ENCODE data around the gene ZNF584.
A peak's percentile ranks its signal among the peaks of the same experiment; 100 is the strongest.
"Not testable (repeated sequence)": the region's sequence is repeated elsewhere in the genome, so short reads cannot be mapped to it uniquely, and the experiment has no call there.

Gene ZNF584

DNA sequence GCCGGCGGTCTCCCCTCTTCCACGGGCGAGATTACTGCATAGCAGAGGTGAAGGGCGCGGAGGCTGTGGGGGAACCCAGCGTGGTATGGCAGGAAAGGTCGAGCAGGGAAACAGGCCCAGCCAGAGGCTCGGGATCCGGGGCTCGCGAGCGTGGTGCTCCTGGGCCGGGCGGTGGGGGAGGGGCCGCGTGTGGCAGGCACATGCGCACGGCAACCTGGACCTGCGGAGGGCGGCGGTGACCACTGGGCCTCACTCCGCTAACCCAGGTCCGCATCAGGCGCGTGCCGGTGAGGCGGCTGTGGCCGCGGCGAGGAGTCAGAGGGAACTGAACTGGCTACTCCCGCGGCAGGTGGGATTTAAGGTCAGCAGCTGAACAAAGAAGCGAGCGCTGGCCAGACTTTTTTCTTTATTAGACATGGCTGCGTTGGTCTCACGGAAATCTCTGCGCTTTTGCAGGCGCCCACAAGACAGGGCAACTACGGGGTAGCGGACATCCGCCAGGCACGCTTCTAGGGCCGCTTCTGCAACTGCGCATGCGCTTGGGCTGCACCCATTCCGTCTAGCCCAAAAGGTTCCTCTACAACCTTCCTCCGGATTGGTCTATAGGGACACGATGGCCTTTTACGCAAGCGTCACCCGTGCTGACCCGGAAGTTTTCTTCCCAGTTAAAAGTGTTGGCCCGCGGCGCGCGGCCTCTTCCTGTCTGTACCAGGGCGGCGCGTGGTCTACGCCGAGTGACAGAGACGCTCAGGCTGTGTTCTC is 21.7 kb upstream of the ZNF584 start, which contains the start of gene RPS5:
RPS5 (plus strand) TSS at position 694 of the 762 bp plus-strand sequence. CDS start 869 bp downstream, outside the sequence.
- peak; percentile 99 for DNase-seq

DNA sequence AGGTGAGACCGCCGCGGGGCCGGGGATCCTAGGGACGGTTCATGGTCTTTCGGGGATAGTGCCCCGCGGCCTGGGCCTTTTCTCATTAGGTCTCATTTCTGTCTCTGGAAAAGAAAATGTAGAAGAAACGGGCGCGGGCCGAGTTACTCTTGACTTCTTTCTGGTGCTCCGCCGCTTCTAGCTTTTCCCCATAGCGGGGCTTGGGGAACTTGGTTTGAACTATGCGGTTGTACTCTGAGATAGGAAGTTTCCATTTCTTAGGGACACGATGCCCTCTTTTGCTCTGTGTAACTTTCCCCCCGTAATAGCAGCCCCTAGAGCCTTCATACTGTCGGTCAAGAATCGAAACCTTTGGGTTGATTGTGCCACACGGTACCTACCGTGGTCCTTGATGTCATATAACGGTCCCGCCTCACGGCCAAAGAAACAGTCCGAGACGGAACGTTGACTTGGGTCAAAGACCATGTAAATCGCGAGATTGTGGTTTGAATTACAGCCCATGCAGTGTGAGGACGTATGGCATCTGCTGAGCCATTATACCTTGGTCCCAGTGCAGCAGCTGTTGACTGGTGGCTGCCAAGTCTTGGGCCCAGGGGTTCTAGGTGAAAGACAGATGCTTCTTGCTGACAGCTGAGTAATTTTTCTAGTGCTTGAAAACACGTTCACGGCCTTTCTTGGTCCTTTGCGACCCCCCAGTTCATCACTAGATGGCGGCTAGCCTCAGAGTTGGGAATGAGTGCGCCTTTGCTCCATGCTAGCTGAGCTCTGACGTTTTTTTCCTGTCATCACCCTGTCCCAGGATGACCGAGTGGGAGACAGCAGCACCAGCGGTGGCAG is 20.9 kb upstream of the ZNF584 start:
- peak; percentile 32 for DNase-seq

DNA sequence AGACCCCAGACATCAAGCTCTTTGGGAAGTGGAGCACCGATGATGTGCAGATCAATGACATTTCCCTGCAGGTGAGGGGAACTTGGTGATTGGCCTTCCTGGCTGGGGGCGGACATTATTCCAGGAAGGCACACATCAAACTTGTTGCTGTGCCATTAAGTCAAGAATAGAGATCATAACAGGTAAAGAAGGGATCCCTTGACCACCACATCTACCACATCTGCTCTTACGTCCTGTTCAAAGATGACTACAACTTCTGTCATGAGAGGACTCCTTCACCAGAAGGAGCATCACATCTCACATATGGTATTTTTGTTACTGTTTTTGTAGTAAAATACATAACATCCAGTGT is 20.3 kb upstream of the ZNF584 start:
- DNase-seq = no peak

DNA sequence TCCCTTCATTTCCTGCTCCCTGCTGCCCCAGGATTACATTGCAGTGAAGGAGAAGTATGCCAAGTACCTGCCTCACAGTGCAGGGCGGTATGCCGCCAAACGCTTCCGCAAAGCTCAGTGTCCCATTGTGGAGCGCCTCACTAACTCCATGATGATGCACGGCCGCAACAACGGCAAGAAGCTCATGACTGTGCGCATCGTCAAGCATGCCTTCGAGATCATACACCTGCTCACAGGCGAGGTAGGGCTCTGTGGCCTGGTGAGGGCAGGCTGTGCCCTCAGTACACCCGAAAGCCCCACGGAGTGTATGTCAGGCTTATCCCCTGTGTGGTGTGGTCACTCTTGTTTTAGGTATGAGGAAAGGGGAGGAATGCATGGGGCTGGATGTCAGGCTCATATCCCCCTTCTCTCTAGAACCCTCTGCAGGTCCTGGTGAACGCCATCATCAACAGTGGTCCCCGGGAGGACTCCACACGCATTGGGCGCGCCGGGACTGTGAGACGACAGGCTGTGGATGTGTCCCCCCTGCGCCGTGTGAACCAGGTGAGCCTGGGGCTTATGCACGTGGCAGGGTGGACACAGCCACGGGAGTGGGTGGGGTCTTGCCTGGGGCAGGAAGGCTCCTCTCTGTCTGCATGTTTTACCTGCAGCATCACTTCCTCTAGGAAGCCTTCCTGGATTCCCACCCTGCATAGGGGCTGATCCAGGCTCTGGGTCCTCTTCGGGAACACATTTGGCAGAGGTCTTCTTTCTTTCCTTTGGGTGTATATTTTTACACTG is 15.3 kb upstream of the ZNF584 start:
- no peak for DNase-seq

DNA sequence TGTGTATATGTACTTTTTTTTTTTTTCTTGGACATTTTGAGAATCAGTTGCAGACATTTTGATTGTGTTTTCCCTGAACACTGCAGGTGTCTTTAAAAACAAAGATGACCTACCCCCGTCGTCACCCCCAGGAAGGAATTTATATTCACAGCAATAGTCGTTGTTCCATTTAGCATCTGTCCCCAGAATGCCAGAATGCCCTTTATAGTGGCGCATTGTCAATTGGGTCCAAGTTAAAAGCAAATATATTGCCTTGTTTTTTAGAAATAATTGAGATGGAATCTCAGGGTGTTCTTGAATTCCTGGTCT is 14.8 kb upstream of the ZNF584 start:
- no peak for DNase-seq

DNA sequence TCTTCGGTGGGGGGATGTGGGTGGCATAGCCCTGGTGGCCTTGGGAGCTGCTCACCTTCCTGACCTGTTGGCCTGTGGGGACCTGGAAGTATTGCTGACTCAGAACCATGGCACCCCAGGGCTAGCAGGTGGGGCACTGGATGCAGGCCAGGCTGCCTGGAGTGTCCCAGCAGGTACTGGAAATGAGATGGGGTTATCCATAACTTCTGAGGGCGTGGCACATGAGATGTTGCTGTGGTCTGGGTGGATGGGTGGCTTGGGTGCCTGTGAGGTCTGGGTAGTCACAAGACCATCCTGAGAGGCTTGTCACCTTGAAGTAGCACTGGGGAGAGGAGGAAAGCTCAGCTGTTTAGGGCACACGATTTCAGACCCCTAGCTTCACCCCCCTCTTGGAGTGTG is 13.6 kb upstream of the ZNF584 start:
- no peak for DNase-seq

DNA sequence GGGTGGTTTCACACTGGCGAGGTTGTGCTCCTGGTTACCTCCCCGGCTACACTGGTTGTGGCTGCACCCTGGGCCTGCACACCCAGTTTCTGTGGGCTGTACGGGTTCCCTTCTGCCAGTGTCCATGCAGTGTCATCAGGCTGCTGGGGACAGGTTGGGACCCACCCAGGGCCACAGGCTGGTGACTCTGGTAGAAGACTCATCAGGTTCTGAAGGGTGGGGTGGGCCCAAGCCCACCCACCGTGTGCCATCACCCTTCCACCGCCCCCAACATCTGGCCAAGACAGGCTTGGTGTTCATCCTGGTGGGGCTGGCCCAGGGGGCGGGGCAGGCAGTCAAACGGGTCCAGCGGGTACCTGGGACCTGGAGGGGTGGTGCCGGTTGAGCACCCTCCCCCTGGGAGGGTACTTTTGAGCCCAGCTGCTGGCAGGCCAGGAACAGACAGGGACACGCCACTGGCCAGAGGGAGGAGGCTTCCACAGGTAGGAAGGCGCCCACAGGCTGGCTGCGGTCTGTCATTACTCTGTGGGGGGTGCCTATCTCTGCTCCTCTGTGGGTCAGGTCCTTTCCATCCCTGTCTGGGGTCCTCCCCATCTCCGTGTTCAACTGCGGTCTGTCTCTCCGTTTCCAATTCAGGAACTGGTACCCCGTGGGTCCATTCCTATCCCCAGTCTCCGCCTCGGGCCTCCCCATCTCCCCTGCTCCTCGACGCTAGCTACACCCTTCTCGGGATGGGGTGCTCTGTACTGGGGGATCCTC is 13.1 kb upstream of the ZNF584 start, which contains the start of gene RNF225:
RNF225 (plus strand) TSS at position 437 of the 759 bp plus-strand sequence. CDS start 434 bp downstream, outside the sequence.
- DNase-seq = peak; percentile 51

DNA sequence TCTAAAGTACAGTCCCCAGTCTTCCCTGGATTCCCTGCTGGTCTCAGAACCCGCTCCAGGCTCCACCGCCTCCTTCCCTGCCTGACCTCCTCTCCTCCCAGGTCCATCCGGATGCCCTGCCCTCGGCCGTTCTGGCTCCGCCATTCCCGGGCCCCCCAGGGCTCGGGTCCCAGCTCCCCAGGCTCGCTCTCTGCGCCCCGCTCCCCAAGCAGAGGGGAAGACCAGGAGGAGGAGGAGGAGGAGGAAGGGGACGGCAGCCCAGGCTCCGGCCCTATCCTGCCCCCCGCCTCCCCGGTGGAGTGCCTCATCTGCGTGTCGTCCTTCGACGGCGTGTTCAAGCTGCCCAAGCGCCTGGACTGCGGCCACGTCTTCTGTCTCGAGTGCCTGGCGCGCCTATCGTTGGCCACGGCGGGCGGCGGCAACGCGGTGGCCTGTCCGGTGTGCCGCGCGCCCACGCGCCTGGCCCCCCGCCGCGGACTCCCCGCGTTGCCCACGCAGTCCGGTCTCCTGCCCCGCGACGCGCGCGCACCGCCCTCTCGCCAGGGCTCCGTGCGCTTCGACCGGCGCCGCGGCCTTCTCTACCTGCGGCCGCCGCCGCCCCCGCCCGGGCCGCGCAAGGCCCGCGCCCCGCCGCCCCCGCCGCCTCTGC is 12.3 kb upstream of the ZNF584 start:
- DNase-seq = peak; percentile 38

DNA sequence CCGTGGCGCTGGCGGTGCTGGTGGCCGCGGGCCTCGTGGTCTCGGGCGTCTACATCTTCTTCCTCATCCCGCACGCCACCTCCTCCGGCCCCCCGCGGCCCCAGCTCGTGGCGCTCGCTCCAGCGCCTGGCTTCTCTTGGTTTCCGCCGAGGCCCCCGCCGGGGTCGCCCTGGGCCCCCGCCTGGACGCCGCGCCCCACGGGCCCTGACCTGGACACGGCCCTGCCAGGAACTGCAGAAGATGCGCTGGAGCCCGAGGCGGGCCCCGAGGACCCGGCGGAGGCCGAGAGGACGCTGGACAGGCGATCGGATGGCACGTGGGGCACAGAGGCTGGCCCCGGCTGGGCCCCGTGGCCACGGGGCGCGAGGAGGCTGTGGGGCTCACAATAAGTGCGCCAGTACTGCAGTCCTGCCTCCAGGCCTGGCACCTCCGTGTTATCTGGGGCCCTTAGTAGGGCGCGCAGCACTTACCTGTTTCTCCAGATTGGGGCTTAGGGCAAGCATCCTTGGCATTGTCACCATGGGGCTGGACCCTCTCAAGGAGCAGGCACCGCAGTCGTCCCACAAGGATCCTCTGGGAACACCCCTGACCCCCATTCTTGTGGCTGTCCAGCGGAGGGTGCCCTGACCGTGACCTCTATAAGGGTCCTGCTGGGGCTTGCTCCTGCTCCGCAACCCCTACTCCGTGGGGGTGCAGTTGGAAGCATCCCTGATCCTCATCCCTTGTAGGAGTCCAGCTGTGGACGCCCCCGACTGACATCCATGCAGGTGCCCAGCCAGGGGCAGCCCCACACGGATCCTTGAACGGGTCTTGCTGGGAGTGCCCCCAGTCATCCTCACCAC is 11.5 kb upstream of the ZNF584 start:
- DNase-seq = no peak

DNA sequence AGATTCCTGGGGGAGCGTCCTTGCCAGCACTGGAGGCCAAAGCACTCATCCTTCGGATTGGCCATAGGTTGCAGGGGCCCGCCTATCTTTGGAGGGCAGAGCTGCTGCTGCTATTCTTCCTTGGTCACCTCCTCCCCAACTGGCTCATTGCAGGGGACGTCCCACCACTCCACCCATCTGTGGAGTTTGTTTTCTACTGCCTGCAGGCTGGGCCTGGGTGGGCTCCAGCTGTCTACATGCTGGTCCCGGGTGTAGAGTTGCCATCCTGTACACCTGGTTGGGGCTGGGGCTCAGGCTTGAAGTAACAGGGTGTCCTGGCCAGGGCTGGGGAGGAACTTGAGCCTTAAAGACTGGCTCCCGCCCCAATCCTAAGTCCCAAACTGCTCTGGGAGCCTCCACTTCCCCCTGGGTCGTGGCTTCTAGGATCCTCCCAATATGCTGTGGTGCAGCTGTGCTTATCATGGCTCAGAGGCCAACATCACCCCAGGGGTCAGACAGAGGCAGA is 10.9 kb upstream of the ZNF584 start:
- no peak for DNase-seq

DNA sequence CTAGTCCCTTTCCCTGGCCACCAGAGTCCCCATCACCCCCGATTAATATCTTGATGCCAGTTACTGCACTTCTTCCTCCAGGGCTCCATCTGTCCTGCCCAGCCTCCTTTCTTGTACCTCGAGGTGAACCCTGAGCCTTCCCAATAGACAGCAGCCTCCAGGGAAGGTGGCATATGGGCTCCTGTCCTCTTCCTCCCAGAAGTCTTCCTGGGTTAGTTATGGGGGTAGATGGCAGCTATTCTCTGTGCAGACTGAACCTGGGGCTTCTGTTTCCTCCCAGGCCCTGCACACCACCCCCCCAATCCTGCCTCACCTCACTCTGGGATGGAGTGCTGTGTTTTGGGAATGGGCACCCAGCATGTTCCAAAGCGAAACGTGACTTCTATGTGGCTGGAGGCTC is 10.4 kb upstream of the ZNF584 start:
- no peak for DNase-seq

DNA sequence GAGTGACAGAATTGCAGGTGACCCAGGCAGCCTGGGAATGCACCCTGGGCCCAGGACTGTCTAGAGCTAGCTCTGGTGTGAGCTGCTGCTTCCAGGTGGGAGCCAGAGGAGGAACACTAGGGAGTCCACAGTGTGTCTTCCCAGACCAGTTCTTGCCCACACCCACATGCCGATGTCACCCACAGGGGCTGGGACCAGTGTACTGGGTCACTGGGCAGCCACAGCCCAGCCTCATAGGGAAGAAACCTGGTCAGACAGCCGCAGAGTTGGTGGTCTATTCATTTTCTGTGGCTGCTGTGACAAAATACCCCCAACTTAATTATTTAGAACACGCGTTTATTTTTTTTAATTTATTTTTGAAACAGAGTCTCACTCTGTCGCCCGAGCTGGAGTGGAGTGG is 9.9 kb upstream of the ZNF584 start:
- DNase-seq = no peak

DNA sequence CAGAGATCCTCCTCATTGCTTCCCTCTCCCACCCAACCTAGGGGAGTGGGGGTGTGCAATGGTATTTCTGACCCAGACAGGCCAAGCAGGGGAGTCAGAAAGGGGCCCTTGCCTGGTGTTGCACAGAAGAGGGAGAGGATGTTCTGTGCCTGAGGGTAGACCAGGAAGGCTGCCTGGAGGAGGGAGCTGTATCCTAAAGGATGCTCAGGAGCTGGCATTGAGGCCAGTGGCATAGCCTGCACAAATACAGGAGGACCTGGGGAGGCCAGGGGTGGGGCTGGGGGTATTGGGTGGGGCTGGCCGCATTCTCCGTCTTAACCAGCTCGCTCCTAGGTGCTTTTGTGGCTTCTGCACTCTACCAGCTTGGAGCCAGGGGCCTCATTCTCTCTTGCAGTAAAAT is 8.5 kb upstream of the ZNF584 start:
- DNase-seq = no peak

DNA sequence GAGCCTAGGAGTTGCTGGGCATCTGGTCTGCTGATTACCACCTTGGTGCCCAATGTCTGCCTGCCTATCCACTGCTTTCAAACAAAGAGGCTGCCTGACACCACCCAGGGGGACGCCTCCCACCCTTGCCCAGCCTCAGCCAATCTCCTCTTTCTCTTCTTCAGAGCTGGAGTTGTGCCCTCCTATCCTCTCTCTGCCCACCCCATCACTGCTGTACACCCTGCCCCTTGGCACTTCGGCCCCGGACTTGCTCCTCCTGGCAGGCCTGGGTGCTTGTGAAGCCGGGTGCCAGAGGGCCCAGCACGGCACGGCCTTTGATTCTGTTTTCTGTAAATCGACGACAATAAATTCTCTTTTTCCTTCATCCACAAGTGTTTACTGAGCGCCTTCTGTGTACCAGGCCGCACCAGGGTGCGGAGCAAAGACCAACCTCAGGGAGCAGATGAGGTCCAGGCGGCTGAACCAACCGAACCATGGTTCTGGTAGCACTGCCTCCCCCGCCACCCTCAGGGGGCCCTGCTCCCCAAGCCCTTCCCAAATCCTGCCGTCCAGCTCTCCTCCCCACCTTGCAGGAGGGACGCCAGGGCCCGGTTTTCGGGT is 8.0 kb upstream of the ZNF584 start:
- no peak for DNase-seq

DNA sequence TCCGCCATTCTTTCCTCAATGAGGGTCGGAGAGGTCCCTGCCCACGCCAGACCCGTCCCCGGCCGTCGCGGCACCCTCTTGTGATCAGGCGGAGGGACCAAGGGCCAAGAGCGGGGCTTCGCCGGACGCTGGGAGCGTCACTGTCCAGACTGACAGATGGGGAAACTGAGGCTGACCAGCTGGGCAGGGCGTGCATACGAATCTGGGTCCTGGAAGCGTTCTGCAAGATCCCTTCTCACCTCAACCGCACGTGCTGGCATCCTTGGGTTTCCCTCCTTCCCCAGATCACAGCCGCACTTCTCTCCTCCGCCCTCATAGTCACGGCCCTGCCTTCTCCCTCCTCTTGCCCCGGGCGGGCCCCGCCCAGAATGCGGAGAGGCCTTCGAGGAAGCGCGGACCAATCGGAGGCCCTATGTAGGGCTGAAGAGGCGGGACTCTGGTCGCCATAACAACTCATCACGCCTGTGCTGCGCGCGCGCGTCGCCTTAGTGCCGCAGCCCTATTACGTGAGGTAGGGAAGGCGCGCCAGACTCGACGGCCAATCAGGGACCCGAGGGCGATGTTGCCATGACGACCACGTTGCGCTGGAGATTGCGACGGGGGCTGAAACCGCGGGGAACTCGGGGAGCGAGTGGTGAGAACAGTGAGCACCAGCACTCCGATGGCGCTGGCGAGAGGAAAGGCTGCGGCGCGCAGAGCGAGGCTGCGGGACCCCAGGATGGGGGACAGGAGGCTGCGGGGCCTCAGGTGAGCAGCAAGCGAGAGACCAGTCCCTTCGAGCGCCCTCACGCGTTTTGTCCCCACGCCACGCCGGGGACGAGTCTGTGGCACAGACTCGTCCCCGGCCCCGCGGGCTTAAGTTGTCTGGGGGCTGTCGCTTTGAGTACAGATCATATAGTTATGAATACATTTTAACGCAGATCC is 7.3 kb upstream of the ZNF584 start:
- DNase-seq = peak; percentile 100

DNA sequence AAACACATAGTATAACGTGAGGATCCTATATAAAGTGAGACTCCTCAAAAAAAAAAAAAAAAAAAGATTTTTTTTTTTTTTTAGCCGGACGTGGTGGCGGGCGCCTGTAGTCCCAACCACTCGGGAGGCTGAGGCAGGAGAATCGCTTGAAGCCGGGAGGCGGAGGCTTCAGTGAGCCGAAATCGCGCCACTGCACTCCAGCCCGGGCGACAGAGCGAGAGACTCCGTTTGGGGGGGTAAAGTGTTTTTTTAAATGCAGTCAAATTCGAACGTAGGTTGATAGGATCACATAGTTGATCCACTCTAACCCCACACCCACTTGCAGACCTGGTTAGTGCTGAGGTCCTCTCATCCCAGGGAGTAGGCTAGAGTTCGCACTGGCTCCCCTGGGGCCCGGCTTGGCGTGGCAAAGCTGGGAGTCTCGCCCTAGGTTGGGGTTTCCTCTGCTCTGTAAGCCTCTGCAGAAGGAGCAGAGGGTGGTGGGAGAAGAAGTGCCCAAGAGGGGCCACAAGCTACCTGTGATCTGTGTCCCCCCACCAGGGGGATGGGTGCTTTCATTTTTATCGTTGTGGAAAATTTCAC is 6.5 kb upstream of the ZNF584 start:
- no peak for DNase-seq

DNA sequence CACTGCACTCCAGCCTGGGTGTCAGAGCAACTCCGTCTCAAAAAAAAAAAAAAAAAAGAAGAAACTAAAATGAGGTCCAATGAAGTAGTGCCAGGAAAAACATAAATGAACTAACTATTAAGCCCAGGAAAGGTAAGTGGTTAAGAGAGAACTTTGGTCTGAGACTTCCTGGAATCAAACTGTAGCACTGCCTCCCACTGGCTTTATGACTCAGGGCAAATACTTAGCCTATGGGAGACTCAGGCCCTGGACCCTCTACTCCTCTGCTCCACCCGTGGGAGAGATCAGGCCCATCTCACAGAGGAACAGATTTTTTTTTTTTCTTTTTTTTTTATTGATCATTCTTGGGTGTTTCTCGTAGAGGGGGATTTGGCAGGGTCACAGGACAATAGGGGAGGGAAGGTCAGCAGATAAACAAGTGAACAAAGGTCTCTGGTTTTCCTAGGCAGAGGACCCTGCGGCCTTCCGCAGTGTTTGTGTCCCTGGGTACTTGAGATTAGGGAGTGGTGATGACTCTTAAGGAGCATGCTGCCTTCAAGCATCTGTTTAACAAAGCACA is 4.5 kb upstream of the ZNF584 start:
- DNase-seq = not testable (repeated sequence)

DNA sequence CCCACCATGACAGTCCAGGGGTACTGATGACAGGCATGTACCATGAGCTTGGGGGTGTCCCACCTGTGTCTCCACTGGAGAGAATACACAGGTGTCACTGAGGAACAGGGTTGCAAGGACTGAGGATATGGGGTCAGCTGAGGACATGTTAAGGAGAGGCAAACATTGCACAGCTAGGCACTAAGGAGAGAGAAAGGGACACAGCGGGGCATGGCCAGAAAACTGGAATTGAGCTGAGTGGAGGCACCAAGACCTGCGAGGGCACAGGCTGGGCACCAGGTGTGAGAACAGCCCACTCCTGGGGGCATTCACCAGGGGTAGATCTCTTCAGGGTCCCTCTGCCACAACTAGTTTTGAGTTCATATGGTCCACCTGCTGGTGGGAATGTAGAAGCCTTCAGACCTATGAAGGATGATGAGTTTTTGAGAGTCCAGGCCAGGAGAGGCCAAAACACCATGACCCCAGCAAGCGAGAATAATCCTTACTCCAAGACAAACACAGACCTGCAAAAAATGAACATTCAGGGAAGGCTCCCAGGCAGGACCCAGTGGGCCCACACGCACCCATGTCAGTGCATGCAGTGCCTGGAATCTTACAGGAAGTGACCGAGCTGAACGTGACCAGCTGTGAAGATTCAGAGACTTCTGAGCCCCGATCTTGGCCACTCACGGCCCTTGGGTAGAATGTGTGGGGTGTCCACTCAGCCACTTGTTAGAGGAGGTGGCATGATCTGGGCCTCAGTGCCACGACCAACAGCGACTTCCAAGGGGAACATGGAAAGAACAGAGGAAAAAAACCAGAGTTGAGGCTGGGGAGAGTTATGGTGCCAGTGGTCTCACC is 1.4 kb upstream of the ZNF584 start:
- no peak for DNase-seq

All from activated CD4-positive, alpha-beta T cell treated with anti-CD3 and anti-CD28 coated beads, Interleukin-2, Interleukin-6, amounts not matched to agents 100 ng/mL and 50 ng/mL, durations not matched to agents 16 hours and 8 hours (primary cell).